ENCODE data around the gene WDR93. TPM values are rescaled to one million over a fixed set of nuclear protein-coding genes. Genes with fewer than 3 reads are reported as not detected.

Gene WDR93
- total RNA-seq, 4 donors from 2014 or later, result 0.28 to 1.1 (median 0.36) TPM; not detected in 1

DNA sequence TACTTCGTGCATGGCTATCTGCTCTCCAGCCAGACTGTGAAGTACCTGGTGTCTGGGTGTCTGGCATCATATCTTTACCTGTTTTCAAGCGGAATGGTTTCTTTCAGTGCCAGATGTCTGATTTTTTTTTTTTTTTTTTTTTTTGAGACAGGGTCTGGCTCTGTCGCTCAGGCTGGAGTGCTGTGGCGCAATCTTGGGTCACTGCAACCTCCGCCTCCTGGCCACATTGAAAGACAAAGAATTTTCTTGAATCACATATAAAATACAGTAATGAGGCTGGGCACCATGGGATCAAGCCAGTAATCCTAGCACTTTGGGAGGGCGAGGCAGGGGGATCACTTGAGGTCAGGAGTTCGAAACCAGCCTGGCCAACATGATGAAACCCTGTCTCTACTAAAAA is 63.2 kb downstream of the WDR93 start:
- TF ChIP-seq, protein P1, sequence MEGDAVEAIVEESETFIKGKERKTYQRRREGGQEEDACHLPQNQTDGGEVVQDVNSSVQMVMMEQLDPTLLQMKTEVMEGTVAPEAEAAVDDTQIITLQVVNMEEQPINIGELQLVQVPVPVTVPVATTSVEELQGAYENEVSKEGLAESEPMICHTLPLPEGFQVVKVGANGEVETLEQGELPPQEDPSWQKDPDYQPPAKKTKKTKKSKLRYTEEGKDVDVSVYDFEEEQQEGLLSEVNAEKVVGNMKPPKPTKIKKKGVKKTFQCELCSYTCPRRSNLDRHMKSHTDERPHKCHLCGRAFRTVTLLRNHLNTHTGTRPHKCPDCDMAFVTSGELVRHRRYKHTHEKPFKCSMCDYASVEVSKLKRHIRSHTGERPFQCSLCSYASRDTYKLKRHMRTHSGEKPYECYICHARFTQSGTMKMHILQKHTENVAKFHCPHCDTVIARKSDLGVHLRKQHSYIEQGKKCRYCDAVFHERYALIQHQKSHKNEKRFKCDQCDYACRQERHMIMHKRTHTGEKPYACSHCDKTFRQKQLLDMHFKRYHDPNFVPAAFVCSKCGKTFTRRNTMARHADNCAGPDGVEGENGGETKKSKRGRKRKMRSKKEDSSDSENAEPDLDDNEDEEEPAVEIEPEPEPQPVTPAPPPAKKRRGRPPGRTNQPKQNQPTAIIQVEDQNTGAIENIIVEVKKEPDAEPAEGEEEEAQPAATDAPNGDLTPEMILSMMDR (IDR thresholded peaks at IDR 0.05), result no peak
- no peak for ATAC-seq (ENCODE audit: low FRiP score)
- no peak for DNase-seq (ENCODE audit: low spot score)

DNA sequence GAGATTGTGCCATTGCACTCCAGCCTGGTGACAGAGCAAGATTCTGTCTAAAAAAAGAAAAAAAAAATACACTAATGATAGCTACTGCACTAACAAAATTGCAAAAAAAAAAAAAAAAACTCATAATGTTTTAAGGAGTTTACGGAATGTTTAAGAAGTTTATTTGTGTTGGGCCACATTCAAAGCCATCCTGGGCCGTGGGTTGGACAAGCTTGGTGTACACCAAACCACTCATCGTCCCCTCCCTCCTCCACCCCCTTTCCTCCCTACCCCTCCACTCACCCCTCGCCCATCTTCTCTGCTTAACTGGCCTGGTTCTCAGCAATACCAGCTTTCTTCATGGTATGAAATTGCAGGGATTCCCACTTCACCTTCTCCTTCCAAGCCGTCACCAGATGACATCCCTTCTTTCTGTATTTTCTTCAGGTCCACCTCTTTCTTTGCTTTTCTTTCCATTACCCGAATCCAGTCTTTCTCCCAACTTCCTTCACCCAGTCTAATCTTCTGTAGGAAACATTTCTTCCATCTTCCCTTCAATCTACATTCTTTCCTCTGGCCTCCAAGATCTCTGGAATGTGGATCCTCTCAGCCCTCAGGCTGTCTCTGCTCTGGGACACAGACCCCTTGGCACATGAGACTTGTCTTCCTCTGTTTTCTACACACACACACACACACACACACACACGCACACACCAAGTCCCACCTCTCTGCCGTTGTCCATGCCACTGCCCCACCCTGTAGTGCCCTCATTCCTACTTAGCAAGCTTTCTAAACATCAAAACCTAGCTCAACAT is 63.9 kb downstream of the WDR93 start:
- DNase-seq (ENCODE audit: low spot score) (no peak), ATAC-seq (ENCODE audit: low FRiP score) (no peak)
- TF ChIP-seq, protein P1 (IDR thresholded peaks at IDR 0.05), result no peak

DNA sequence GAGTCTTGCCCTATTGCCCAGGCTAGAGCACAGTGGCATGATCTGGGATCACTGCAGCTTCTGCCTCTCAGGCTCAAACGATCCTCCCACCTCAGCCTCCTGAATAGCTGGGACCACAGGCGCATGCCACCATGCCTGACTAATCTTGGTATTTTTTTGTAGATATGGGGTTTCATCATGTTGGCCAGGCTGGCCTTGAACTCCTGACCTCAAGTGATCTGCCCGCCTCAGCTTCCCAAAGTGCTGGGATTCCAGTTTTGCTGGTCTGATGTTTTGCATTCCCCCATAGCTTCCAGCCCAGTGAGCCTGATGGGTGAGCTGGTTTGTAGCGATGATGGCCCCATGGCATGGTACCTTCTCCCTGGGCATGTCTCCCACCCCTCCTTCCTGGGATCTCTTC is 65.1 kb downstream of the WDR93 start:
- ATAC-seq (ENCODE audit: low FRiP score) (no peak), DNase-seq (ENCODE audit: low spot score) (no peak)
- TF ChIP-seq, protein P1 (IDR thresholded peaks at IDR 0.05), result no peak

DNA sequence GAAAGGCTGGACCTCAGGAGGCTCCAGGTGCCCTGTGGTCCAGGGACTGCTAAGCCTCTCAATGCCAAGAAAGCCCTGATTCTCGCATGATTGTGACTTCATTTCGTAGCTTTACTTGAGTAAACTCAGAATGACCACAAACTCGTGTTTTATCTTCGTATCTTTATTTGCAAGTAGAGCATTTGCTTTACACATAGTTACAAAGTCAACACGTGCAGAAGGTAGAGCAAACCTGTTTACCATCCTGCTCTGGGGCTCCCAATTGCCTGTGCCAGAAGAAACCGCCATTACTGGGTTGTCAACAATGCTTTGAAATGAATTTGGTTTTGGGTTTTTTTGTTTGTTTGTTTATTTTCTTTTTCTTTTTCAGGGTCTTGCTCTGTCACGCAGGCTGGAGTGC is 66.3 kb downstream of the WDR93 start:
- ATAC-seq (ENCODE audit: low FRiP score), result no peak
- DNase-seq (ENCODE audit: low spot score), result no peak
- TF ChIP-seq, protein P1 (IDR thresholded peaks at IDR 0.05), result no peak

DNA sequence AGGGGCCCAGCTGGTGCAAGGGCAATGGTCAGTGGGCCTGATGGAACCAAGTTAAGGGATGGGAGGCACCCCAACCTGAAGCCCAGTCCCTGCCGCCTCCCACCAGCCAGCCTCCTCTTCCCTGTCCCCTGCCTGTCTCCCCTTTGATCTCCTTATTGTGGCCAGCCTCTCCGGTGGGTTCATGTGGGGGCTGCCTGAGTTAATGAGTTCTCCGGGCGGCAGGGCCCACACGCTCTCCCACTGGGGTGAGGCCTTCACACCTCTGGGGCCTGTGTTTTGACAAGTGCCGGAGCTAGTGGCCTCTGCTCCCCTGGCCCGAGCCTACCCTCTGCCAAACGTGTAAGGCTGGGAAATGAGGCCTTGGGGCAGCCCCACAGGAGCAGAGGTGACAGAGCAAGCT is 67.7 kb downstream of the WDR93 start:
- ATAC-seq (ENCODE audit: low FRiP score), result no peak
- TF ChIP-seq, protein P1 (IDR thresholded peaks at IDR 0.05), result no peak
- DNase-seq (ENCODE audit: low spot score), result no peak

DNA sequence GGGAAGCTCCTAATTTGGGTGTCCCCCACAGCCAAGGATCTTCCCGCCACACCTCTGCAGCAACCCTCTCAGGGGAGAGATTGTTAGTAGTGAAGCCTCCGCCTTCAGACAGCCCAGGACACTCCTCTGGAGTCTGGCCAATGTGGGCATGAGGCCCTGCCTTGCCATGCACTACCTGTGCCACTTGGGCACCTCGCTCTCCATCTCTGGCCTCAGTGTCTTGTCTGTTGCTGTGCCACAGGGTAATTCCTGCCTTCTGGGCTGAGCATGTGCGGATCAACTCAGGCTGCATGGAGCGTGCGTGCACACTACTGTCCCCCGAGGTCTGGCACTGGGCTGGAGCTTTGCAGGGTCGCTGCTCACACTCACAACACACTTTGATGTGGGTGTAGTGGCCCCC is 68.4 kb downstream of the WDR93 start:
- TF ChIP-seq, protein P1 (IDR thresholded peaks at IDR 0.05), result no peak
- DNase-seq (ENCODE audit: low spot score) (no peak), ATAC-seq (ENCODE audit: low FRiP score) (no peak)

DNA sequence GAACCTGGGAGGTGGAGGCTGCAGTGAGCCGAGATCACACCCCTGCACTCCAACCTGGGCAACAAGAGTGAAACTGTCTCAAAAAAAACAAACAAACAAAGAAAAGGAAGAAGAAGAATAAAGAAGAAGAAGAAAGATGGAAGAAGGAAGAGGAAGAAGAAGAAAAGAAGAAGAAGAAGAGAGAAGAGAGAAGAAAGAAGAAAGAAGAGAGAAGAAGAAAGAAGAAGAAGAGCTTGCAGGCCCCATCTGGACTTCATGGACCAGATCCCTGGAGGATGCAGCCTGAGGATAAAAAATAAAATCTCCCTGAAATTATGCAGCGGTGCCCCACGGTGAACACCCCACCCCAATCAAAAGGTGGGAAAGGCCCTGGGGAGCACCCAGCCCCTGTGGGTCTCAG is 69.2 kb downstream of the WDR93 start:
- DNase-seq (ENCODE audit: low spot score) (no peak), ATAC-seq (ENCODE audit: low FRiP score) (no peak)
- TF ChIP-seq, protein P1 (IDR thresholded peaks at IDR 0.05), result no peak

All from omental fat pad (tissue), 4 donors.